SK-N-SH (cell line): ENCODE data around the gene RASEF. TPM values are rescaled to one million over a fixed set of nuclear protein-coding genes. Genes with fewer than 3 reads are reported as not detected.

Experiments used
- CTCF ChIA-PET: fragments of 300-600, 350-600 bp; formaldehyde crosslinking; extraction: SDS; loops from one replicate; lab custom pipeline; 2021; lab: Yijun Ruan, JAX
- POLR2A ChIA-PET: fragments of 350-600 bp; sonication (Branson Sonifier 250); formaldehyde crosslinking; extraction: SDS; loops from one replicate; lab custom pipeline; 2020; ENCODE audit warnings: antibody characterized with exemption, inconsistent platforms; lab: Yijun Ruan, JAX
- DNase-seq: peaks from one replicate; pipeline ENCODE4 v3.0.0; 2012
- H2AFZ ChIP-seq: fragments of 200-600 bp; sonication (generic); 2 replicates; pipeline ENCODE4 v1.8.1; 2016; ENCODE audit warnings: antibody characterized with exemption, mild to moderate bottlenecking, low read depth
- H3F3A ChIP-seq: fragments of 200-600 bp; sonication (generic); replicated peaks from 2 replicates; pipeline ENCODE3; 2016; ENCODE audit warnings: antibody characterized with exemption, mild to moderate bottlenecking; ENCODE audit not compliant: insufficient read depth
- H3K27ac ChIP-seq, 2 experiments: fragments of 200-500 bp in 1 of 2; fragments of 200-600 bp in 1 of 2; sonication (Bioruptor generic) in 1 of 2; sonication (generic), shearing (Covaris generic) in 1 of 2; 2 replicates each; pipeline versions ENCODE4 v1.5.1 to v1.6.1; 2014 to 2016; ENCODE audit warnings: low read depth in 2 of 2, inconsistent platforms in 1 of 2, low read length in 1 of 2, mild to moderate bottlenecking in 1 of 2, mixed read lengths in 1 of 2
- H3K27me3 ChIP-seq: fragments of 200-600 bp; sonication (generic), shearing (Covaris generic); 2 replicates; pipeline ENCODE4 v1.6.1; 2016; ENCODE audit warnings: mixed run types; ENCODE audit not compliant: insufficient read depth
- H3K36me3 ChIP-seq, 2 experiments: fragments of 200-500 bp in 1 of 2; fragments of 200-600 bp in 1 of 2; sonication (Bioruptor generic) in 1 of 2; sonication (generic) in 1 of 2; replicated peaks in 1 of 2; 2 replicates each; pipeline versions ENCODE3 to v1.5.1; 2014 to 2016; ENCODE audit warnings: low read length in 1 of 2, mild to moderate bottlenecking in 1 of 2; ENCODE audit not compliant: insufficient read depth in 2 of 2, control insufficient read depth in 1 of 2
- H3K4me1 ChIP-seq, 2 experiments: fragments of 200-500 bp in 1 of 2; fragments of 200-600 bp in 1 of 2; sonication (Bioruptor generic) in 1 of 2; sonication (generic), shearing (Covaris generic) in 1 of 2; 2 replicates each; pipeline versions ENCODE4 v1.5.1 to v1.6.1; 2014 to 2016; ENCODE audit warnings: low read depth in 1 of 2, low read length in 1 of 2, mixed run types in 1 of 2; ENCODE audit not compliant: insufficient read depth in 2 of 2, control insufficient read depth in 1 of 2
- H3K4me2 ChIP-seq: fragments of 200-600 bp; sonication (generic), shearing (Covaris generic); 2 replicates; pipeline ENCODE4 v1.6.1; 2017; ENCODE audit warnings: mixed run types
- H3K4me3 ChIP-seq, 2 experiments: fragments of 200-500 bp in 1 of 2; fragments of 200-600 bp in 1 of 2; sonication (Bioruptor generic) in 1 of 2; sonication (generic), shearing (Covaris generic) in 1 of 2; 2 replicates each; pipeline versions ENCODE4 v1.5.1 to v1.8.1; 2014 to 2016; ENCODE audit warnings: low read depth in 2 of 2, inconsistent platforms in 1 of 2, low read length in 1 of 2, mild to moderate bottlenecking in 1 of 2, mixed read lengths in 1 of 2, moderate library complexity in 1 of 2
- H3K79me2 ChIP-seq: fragments of 200-600 bp; sonication (generic); 2 replicates; pipeline ENCODE4 v1.8.1; 2017; ENCODE audit warnings: mild to moderate bottlenecking; ENCODE audit not compliant: insufficient read depth
- H3K9ac ChIP-seq: fragments of 200-600 bp; sonication (generic); 2 replicates; pipeline ENCODE4 v1.6.1; 2017; ENCODE audit warnings: mixed run types
- H3K9me2 ChIP-seq: fragments of 200-600 bp; sonication (generic); 2 replicates; pipeline ENCODE4 v1.6.1; 2017; ENCODE audit warnings: mixed run types
- H3K9me3 ChIP-seq: fragments of 200-600 bp; sonication (generic); 2 replicates; pipeline ENCODE4 v1.6.1; 2017; ENCODE audit warnings: mixed run types, mild to moderate bottlenecking, moderate library complexity
- H4K20me1 ChIP-seq: fragments of 200-600 bp; sonication (generic); 2 replicates; pipeline ENCODE4 v1.6.1; 2017; ENCODE audit warnings: mild to moderate bottlenecking, mixed run types; ENCODE audit not compliant: insufficient read depth
- ELF1 ChIP-seq: IDR thresholded peaks from 2 replicates; pipeline ENCODE4 v1.4.0; 2012
- GATA2 ChIP-seq: sonication (generic); formaldehyde crosslinking; IDR thresholded peaks from 2 replicates; pipeline ENCODE4 v1.5.0; 2020; ENCODE audit warnings: mild to moderate bottlenecking, missing genetic modification reagents
- MEF2A ChIP-seq: IDR thresholded peaks from 2 replicates; pipeline ENCODE4 v1.4.0; 2012; ENCODE audit warnings: low read depth, borderline replicate concordance
- MXI1 ChIP-seq: IDR thresholded peaks from 2 replicates; pipeline ENCODE4 v1.6.1; 2012; ENCODE audit warnings: mild to moderate bottlenecking, low read depth, low read length, improper control_type of control experiment
- RCOR1 ChIP-seq: fragments of 150-350 bp; IDR thresholded peaks from 2 replicates; pipeline ENCODE4 v1.6.1; 2017; ENCODE audit warnings: antibody characterized with exemption, low read length
- RXRA ChIP-seq: IDR thresholded peaks from 2 replicates; pipeline ENCODE4 v1.4.0; 2012; ENCODE audit warnings: low read depth, mild to moderate bottlenecking, borderline replicate concordance
- SIN3A ChIP-seq: IDR thresholded peaks from 2 replicates; pipeline ENCODE4 v1.6.1; 2012; ENCODE audit warnings: low read depth, mild to moderate bottlenecking, low read length, moderate library complexity, borderline replicate concordance
- USF1 ChIP-seq: IDR thresholded peaks from 2 replicates; pipeline ENCODE4 v1.4.0; 2012; ENCODE audit warnings: low read depth, borderline replicate concordance
- WGBS: methylation state at CpG from one replicate; pipeline ENCODE4 v1.1.6; 2017; ENCODE audit warnings: low lambda C conversion rate; 5-methylcytosine and 5-hydroxymethylcytosine counted together
- polyA plus RNA-seq, 3 experiments: library from polyadenylated mRNA; depleted of rRNA; stranded (reverse); fragments of >200 nt; gene quantifications; 2 replicates each; pipeline ENCODE4 v1.2.3, GENCODE V29; 2012
- TF ChIP-seq, protein P1 (sequence below): fragments of 200-600 bp; sonication (generic); IDR thresholded peaks from 2 replicates; pipeline ENCODE4 v1.6.1; 2017; ENCODE audit warnings: antibody characterized with exemption, mild to moderate bottlenecking, moderate library complexity
- TF ChIP-seq, protein P2 (sequence below): fragments of 150-350 bp; IDR thresholded peaks from 2 replicates; pipeline ENCODE4 v1.6.1; 2017; ENCODE audit warnings: antibody characterized with exemption, low read length, low read depth, borderline replicate concordance
- TF ChIP-seq, protein P3 (sequence below): IDR thresholded peaks from 2 replicates; pipeline ENCODE4 v1.4.0; 2012; ENCODE audit warnings: low read depth, borderline replicate concordance
- TF ChIP-seq, protein P4 (sequence below): IDR thresholded peaks from 2 replicates; pipeline ENCODE4 v1.4.0; 2012; ENCODE audit warnings: low read depth

Gene RASEF
- polyA plus RNA-seq, 1 of the 3 experiments (the other 2 are of a cell fraction): not detected

GRCh38 chr9:83059417-83059816, 3.5 kb downstream of the RASEF start (continued):
- TF ChIP-seq, protein P1, sequence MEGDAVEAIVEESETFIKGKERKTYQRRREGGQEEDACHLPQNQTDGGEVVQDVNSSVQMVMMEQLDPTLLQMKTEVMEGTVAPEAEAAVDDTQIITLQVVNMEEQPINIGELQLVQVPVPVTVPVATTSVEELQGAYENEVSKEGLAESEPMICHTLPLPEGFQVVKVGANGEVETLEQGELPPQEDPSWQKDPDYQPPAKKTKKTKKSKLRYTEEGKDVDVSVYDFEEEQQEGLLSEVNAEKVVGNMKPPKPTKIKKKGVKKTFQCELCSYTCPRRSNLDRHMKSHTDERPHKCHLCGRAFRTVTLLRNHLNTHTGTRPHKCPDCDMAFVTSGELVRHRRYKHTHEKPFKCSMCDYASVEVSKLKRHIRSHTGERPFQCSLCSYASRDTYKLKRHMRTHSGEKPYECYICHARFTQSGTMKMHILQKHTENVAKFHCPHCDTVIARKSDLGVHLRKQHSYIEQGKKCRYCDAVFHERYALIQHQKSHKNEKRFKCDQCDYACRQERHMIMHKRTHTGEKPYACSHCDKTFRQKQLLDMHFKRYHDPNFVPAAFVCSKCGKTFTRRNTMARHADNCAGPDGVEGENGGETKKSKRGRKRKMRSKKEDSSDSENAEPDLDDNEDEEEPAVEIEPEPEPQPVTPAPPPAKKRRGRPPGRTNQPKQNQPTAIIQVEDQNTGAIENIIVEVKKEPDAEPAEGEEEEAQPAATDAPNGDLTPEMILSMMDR: no peak
- TF ChIP-seq RCOR1: no peak
- TF ChIP-seq MEF2A: no peak
- TF ChIP-seq, protein P2, sequence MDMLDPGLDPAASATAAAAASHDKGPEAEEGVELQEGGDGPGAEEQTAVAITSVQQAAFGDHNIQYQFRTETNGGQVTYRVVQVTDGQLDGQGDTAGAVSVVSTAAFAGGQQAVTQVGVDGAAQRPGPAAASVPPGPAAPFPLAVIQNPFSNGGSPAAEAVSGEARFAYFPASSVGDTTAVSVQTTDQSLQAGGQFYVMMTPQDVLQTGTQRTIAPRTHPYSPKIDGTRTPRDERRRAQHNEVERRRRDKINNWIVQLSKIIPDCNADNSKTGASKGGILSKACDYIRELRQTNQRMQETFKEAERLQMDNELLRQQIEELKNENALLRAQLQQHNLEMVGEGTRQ: no peak
- TF ChIP-seq RXRA: no peak
- no peak for TF ChIP-seq USF1
- TF ChIP-seq, protein P3, sequence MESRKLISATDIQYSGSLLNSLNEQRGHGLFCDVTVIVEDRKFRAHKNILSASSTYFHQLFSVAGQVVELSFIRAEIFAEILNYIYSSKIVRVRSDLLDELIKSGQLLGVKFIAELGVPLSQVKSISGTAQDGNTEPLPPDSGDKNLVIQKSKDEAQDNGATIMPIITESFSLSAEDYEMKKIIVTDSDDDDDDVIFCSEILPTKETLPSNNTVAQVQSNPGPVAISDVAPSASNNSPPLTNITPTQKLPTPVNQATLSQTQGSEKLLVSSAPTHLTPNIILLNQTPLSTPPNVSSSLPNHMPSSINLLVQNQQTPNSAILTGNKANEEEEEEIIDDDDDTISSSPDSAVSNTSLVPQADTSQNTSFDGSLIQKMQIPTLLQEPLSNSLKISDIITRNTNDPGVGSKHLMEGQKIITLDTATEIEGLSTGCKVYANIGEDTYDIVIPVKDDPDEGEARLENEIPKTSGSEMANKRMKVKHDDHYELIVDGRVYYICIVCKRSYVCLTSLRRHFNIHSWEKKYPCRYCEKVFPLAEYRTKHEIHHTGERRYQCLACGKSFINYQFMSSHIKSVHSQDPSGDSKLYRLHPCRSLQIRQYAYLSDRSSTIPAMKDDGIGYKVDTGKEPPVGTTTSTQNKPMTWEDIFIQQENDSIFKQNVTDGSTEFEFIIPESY: no peak
- no peak for TF ChIP-seq GATA2 (CRISPR knock-in tag)
- no peak for TF ChIP-seq ELF1

GRCh38 chr9:83056911-83057310, 6.0 kb downstream of the RASEF start:
- H4K20me1 ChIP-seq: no peaks in the 10 kb centered on the region
- POLR2A ChIA-PET: no interaction called here
- TF ChIP-seq MXI1: no peak
- TF ChIP-seq, protein P4, sequence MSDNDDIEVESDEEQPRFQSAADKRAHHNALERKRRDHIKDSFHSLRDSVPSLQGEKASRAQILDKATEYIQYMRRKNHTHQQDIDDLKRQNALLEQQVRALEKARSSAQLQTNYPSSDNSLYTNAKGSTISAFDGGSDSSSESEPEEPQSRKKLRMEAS: no peak
- no peak for TF ChIP-seq SIN3A
- H3K4me1 ChIP-seq: peaks cover 0 to 17% of the 10 kb centered on the region in 2 experiments; a peak in 2 of 4 replicates
- H3K4me2 ChIP-seq: no peak overlapping the region
- no peak overlapping the region for H2AFZ ChIP-seq
- WGBS: 75% methylated on average over 1 of the region's 1 CpG
- H3K9me2 ChIP-seq: no peaks in the 10 kb centered on the region
- H3K9ac ChIP-seq: no peak overlapping the region
- no peaks in the 10 kb centered on the region for H3F3A ChIP-seq
- H3K27me3 ChIP-seq: peaks cover 8% of the 10 kb centered on the region; the same call in 1 of the 2 replicates
- no peaks in the 10 kb centered on the region for H3K36me3 ChIP-seq
- CTCF ChIA-PET: no interaction called here
- H3K4me3 ChIP-seq: no peak overlapping the region
- H3K79me2 ChIP-seq: no peaks in the 10 kb centered on the region
- H3K9me3 ChIP-seq: no peaks in the 10 kb centered on the region
- H3K27ac ChIP-seq: no peak overlapping the region
- no peak for DNase-seq
